CD4-positive, alpha-beta T cell treated with Interleukin-15 for 1 hour (primary cell): ENCODE data around the gene C2orf15.
"Not testable (repeated sequence)": the region's sequence is repeated elsewhere in the genome, so short reads cannot be mapped to it uniquely, and the experiment has no call there.

ENCODE experiments used
- DNase-seq: peaks from one replicate; pipeline ENCODE4 v3.0.0-alpha.2; 2020

Gene C2orf15

GRCh38 chr2:99141110-99142108 is at the start of gene C2orf15:
Gene C2orf15 (plus strand): TSS chr2:99141707. CDS start chr2:99150559, 8,852 bp downstream.
- DNase-seq = peak; percentile 98

GRCh38 chr2:99096728-99097127 is 44.8 kb upstream of the C2orf15 start:
- no peak for DNase-seq

- DNase-seq = no peak
These were observed 39.8 kb upstream of the C2orf15 start for GRCh38 chr2:99101697-99102096.

GRCh38 chr2:99104006-99104405 is 37.5 kb upstream of the C2orf15 start:
- no peak for DNase-seq

- no peak for DNase-seq
These were observed 34.6 kb upstream of the C2orf15 start for GRCh38 chr2:99106913-99107312.

GRCh38 chr2:99111236-99111635 is 30.3 kb upstream of the C2orf15 start:
- DNase-seq = no peak

- no peak for DNase-seq
These were observed 29.6 kb upstream of the C2orf15 start for GRCh38 chr2:99111945-99112344.

GRCh38 chr2:99112617-99113016 is 28.9 kb upstream of the C2orf15 start:
- no peak for DNase-seq

GRCh38 chr2:99127981-99128380 is 13.5 kb upstream of the C2orf15 start:
- DNase-seq = no peak

- not testable (repeated sequence) for DNase-seq
These were observed 6.4 kb upstream of the C2orf15 start for GRCh38 chr2:99135044-99135556.

GRCh38 chr2:99139003-99139402 is 2.5 kb upstream of the C2orf15 start:
- no peak for DNase-seq

GRCh38 chr2:99140056-99140859 is 1.2 kb upstream of the C2orf15 start:
- DNase-seq = no peak

- no peak for DNase-seq
These were observed 722 bp upstream of the C2orf15 start for GRCh38 chr2:99140860-99141109.

GRCh38 chr2:99150706-99151105 is 9.2 kb downstream of the C2orf15 start:
- no peak for DNase-seq

GRCh38 chr2:99152199-99152895 is 10.8 kb downstream of the C2orf15 start:
- no peak for DNase-seq

GRCh38 chr2:99153921-99154604 is 12.6 kb downstream of the C2orf15 start:
- no peak for DNase-seq

- DNase-seq = peak; percentile 92
These were observed 13.4 kb downstream of the C2orf15 start, which contains the start of the genes LIPT1 and TSGA10 for GRCh38 chr2:99154643-99155536. Gene LIPT1 (plus strand): TSS chr2:99154967. CDS start chr2:99161958, 6,991 bp downstream. Gene TSGA10 (minus strand): TSS chr2:99154942. CDS start chr2:99109439, 45,503 bp downstream.

GRCh38 chr2:99156891-99157290 is 15.4 kb downstream of the C2orf15 start:
- DNase-seq = no peak

GRCh38 chr2:99158599-99158998 is 17.1 kb downstream of the C2orf15 start:
- DNase-seq = no peak

GRCh38 chr2:99159594-99159993 is 18.1 kb downstream of the C2orf15 start:
- no peak for DNase-seq

- no peak for DNase-seq
These were observed 24.7 kb downstream of the C2orf15 start for GRCh38 chr2:99166218-99166617.
